Stimulated activated CD4-positive, alpha-beta T cell treated with anti-CD3 and anti-CD28 coated beads, Interleukin-4, amount 100 ng/mL, for 1 hour (primary cell): Measurements from ENCODE around the gene SLC16A9.
"Not testable (repeated sequence)": the region's sequence is repeated elsewhere in the genome, so short reads cannot be mapped to it uniquely, and the experiment has no call there.

Experiments
- DNase-seq: peaks from one replicate; pipeline ENCODE4 v3.0.0-alpha.2; 2020

SLC16A9 gene

DNA sequence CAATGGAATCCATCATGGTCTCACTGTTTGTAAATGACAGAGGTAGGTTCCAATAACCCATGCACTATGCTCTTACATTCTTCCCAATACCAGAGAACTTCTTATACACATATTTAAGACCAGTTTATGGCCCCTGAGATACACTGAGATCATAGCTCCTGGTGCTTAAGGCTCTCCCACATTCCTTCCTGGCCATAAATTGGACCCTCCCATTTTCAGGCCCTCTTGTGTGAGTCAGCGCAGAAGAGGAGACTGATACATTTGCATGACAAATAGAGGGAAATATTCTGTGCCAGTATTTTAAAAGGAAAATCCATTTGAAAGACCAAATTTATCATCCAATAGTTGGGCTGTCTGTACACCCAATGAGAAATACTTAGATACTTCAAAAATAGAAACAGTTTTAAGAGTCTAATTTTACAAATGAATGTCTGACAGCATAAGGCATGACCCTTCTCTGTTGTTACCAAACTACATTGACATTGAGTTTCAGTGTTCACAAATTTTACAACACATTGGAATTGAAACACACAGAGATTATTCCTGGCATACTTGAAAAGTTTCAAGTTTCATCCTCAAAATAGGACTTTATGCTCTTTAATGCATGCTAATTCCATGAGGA is 35.3 kb downstream of the SLC16A9 start:
- DNase-seq = no peak

DNA sequence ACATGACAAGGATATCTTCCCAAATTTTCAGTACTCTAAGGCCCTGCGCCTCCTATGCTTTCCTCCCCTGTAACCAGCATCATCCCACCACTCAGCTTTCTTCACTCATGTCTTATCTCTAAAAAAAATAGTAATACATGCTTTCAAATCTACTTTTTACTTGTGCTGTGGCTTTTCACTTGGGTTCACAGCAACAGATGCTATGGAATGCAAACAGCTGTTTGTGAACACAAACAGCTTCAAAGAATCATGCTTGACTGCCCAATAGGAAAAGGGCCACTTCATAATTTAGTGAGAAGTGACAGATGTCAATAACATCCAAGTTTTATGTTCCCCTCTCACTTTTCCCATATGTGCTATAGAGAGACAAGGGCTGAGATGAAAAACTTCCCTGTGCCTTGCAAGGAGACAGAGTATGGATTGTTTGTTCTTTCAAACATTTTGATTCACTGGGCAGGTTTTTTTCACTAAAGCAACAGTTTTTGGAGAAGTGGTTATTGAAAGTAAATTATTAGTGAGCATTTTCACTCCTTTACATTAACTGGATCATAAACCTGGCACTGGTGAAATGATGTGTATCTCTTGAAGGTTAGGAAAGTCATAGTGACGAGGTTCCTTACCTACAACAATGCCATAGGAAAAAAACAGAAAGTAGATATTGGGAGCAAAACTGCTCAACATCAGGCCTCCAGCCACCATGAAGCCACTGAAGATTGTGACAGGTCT is 37.3 kb downstream of the SLC16A9 start:
- DNase-seq = no peak

DNA sequence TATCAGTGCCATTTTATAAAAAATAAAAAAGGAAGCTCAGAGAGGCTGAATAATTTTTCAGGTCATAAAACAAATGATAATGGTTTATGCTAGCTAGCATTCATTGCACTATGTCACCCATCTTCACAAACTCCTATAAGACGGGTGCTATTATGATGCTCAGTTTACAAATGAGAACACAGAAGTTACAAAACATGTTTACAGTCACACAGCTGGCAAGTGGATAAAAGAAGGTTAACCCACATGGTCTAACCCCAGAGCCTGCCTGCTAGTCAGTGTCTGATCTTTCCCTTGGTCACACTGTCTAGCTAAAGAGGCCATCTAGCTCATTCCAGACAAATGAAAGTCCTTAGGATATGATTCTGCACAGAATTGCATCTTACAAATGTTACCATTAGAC is 39.4 kb downstream of the SLC16A9 start:
- no peak for DNase-seq

DNA sequence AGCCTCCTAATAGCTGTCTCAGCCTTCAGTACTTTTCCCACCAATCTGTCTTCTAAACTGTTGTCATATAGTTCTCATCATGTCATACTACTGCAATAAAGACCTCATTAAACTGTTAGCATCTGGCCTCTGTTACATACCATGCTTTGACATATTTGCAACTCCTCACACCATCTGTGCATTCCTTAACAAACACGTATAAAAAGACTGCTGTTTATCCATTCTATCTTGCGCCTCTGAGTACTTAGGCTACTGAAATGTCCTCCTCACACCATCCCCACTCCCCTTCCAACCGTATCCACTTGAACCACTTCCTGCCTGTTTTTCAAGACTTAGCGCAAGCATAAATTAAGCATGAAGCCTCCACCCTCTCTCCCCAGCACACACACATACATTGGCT is 41.6 kb downstream of the SLC16A9 start:
- DNase-seq = no peak

DNA sequence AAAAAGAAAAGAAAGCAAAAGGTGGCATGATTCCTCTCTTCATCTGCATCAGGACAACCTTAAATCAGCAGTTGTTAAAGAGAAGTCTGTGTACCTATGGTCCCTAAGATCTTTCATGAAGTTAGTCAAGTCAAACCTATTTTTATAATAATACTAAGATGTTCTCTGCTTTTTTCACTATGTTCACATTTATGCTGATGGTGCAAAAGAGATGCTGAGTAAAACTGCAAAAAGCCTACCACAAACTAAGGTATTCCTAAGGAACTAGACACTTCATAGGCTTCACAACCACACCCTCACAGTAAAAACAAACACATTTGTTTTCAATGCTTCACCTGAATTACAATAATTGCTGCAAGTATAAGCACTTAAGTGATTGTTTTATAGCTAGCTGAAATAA is 43.3 kb downstream of the SLC16A9 start:
- no peak for DNase-seq

DNA sequence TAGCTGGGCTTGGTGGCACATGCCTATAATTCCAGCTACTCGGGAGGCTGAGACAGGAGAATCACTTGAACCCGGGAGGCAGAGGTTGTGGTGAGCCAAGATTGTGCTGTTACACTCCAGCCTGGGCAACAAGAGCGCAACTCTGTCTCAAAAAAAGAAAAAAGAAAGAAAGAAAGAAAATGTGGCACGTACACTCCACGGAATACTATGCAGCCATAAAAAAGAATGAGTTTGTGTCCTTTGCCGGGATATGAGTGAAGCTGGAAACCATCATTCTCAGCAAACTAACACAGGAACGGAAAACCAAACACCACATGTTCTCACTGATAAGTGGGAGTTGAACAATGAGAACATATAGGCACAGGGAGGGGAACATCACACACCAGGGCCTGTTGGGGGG is 46.4 kb downstream of the SLC16A9 start:
- not testable (repeated sequence) for DNase-seq

DNA sequence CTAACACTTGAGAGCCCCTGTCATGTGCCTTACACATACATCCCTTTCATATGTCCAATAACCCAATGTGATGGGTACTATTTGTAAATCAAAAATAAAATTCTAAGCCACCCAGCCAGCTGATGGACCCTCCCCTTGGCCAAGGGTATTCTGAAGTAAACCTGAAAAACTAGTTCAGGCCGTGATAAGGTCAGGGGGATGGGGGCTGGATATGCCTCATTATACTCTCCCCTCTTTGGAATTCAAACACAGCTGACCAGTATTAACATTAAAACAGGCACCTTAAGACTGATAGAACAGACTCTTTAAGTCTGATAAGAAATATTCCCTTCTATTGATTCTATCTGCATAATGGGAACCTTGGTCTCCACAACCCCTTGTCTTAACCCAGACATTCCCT is 51.9 kb downstream of the SLC16A9 start:
- DNase-seq = no peak

DNA sequence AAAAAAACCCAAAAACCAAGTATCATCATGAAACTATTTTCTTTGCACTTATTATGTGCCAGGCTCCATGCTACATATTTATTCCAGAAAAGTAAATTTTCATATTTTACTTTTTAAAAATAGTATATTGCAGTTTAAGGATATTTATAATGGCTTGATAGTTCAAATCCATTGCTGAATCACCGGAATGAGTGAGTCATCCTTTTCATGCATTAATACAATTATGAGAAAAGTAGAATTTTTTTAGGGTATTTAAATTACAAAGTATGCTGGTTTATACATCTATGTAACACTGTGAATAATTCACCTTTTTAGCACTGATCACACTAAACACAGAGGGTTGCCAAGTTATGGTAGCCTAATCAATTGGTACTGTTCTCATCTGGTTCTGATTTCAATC is 54.3 kb downstream of the SLC16A9 start:
- no peak for DNase-seq

DNA sequence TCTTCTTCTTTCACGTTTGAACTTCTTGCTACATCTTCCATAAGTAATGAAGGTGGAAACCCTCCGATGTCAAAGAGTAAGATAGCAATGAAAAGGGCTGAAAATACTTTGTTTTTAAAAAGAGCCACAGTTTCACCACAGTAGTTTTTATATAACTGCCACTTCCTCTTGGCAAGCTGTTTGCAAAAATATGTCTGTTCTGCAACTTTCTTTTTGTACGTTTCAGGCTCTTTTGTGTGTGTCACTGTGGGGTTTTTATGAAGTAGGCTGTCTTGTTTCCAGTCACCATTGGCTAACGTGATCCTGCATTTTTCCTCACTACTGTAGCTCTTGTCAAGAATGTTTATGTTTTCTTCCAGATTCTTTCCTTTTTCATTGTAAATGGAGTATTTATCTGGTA is 55.6 kb downstream of the SLC16A9 start:
- DNase-seq = no peak

DNA sequence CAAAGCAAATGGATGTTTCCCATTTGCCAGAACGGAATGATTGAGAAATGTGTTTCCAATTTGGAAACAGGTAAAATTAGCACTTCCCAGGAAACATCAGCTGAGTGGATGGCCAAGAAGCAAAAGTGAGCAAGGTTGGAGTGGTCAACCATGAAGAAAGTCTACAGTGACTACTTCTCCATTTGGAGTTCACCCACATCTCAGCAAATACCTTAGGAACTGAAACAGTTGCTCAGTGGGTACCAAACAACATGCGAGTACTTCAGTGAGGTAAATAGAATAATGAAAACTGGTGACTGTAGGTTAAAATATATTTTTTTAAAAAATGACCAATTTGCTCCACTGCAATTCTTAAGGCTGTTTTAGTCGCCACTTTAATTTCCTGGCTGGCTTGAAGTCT is 57.7 kb downstream of the SLC16A9 start:
- DNase-seq = no peak

DNA sequence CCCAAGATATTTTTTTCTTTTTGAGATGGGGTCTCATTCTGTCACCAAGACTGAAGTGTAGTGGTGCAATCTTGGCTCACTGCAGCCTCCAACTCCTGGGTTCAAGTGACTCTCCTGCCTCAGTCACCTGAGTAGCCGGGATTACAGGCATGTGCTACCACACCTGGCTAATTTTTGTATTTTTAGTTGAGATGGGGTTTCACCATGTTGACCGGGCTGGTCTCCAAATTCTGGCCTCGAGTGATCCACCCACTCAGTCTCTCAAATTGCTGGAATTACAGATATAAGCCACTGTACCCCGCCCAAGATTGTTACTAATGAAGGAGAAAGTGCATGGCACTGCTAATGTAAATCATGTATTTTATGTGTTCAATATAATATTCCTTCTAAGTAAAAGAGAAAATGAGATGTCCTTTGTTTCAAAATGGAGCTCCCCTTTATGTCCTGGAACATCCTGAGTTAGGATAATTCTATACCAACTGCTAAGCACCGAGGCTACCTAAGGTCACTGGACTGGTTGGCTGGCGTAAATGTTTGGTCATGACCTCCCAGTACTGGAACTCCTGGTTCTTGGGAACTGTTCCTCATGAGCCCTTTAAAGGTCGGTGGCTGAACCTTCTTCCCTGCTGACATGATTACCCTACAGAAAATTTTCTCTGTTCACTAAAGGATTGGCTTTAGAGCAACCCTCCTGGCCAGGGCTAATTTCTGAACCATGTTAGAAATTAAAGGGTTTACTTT is 59.9 kb downstream of the SLC16A9 start:
- no peak for DNase-seq

DNA sequence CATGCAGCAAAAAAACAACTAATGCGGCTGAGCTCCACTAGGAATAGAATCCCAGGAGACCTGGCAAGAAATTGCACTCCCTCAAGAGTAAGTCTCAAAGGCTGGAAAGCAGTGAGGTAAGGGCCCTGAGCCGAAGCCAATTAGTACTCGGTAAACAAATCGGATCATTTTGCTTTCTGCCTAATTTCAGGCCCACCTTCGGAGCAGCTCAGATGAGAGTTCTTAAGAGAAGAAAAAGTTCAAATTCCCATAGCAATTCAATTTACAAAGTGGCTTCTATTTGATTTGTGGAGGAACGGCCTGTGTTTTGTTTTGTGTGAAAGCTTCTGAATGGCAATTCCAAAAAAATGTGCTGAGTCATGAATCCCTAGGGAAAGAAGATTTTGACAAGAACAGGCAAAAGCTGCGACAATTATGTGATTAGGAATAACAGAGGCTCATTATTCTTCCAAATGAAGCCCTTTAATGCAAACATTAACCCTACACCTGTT is 60.9 kb downstream of the SLC16A9 start:
- DNase-seq = no peak

DNA sequence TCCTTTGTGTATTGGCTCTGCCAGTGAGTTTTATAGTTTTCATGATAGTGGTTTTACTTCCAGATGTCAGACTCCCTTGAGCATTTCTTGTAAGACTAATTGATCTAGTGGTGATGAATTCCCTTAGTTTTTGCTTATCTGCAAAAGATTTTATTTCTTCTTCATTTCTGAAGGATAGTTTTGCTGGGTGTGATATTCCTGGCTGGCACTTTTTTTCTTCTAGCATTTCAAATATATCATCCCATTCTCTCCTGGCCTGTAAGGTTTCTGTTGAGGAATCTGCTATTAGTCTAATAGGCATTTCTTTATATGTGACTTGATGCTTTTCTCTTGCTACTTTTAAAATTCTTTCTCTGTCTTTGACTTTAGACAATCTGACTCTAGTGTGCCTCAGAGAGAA is 64.8 kb downstream of the SLC16A9 start:
- no peak for DNase-seq

DNA sequence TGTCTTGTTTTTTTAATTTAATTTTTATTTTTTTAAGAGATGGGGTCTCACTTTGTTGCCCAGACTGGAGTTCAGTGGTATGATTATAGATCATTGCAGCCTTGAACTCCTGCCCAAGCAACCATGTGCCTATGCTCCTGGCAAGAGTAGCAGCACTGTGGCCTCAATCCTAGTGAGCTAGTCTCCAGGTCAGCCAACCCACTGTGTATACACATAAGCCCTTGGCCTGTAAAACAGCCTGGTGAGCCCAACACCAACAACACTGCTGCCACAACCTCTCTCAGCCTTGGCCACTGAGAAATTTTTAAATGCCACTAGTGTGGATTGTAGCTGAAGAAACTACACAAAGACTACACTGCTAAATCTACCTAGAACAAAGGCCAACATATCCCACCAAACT is 68.0 kb downstream of the SLC16A9 start:
- DNase-seq = not testable (repeated sequence)

DNA sequence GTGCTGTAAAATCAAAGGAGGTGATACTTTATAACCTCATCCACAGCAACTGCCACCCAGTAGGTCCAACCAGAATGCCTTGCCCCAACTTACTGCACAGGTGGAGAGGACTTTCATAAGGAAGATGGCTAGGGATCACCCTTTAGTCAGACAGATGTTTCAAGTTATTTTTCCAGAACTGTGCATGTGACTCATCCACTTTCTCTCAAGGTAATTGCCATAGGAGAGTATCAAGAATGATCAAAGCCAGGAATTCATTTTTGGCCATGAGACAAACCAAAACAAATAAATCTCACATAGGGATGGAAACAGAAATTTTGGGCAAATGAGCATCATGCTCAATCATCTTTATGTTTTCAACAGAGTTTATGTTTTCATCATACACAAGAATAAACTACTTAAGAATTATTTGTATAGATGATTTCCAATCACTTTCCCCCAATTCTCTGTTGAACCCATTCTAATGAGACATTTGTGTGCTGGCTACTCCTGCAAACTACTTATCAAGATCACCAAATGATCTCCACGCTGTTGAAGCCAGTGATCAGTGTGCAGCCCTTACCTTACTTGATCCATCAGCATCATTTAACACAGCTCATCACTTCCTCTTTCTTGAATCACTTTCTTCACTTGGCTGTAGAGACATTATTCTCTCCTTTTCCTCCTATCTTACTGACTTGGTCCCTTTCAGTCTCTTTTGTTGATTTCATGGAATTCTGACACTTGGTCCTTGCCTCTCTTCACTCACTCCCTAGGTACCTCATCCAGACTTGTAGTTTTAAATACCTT is 74.0 kb downstream of the SLC16A9 start:
- no peak for DNase-seq

DNA sequence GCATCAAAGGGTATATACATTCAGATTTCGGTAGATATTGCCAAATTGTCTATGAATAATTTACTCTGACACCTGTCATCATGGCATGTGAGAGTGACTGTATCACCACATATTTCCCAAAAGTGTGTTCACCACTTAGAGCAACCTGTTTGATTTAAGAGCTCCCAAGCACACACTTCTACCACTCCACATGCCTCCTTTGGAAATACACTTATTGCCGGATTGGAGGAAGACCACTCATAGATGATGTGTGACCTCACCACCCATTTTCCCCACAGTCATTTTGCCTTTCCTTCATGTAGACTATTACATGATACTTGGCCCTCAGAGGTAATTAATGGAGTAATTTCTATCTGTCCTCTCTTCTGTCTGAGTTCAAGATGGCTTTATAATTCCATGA is 75.5 kb downstream of the SLC16A9 start:
- no peak for DNase-seq

DNA sequence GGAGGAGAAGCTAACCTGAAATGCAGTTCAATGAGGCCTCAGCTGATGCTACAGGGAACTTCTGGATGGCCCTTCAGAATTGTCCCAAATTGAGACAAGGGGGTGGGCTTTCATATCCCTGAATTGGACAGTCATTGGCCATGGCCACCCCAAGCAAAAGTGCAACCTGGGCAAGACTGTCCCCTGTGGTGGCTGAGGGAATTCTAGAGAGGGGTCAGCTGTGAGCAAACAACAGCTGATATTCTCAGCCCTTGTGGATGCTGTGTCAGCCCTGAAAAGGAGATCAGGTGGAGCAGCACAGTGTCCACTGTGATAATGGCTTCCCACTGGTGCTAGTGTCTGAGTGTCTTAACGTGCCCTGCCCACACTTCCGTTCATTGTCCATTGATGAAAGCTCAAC is 76.6 kb downstream of the SLC16A9 start:
- no peak for DNase-seq

DNA sequence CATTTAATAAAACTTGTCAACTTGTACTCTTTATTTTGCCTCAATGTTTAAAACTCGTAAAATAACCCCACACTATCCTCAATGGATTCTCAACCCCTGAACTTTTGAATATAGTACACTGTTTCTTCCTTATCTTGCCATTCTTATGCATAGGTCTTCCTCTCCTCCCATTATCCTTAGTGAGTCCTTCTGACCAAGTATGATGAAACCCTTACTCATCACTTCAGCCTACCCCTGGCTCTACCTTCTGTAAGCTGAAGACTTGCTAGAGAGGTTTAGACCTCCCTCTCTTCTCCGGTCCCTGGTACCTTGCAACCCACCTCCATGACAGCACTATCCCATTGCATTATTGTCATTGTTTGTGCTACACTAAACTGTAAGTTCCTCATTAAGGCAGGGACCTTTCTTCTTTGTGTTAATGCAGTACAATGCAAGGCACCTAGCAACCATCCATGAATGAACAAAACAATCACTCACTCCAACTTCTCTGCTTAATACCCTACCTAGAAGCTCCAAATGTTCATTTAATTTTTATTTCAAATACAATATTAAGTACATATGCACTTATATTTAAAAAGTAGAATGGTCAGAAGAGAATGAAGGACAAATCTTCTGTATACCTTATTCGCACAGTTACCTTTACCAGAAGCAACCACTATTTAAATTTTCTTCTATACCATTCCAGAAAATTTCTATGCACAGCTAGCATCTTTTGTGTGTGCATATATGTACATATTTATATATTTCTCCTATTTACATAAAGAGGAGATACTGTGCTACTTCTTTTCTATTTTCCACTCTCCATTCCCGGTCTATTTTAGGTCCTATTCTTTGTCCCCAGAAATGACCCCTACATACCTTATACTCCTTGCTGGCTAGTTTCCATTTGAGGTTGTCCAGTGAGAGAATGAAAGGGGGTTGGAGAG is 77.5 kb downstream of the SLC16A9 start:
- DNase-seq = no peak

DNA sequence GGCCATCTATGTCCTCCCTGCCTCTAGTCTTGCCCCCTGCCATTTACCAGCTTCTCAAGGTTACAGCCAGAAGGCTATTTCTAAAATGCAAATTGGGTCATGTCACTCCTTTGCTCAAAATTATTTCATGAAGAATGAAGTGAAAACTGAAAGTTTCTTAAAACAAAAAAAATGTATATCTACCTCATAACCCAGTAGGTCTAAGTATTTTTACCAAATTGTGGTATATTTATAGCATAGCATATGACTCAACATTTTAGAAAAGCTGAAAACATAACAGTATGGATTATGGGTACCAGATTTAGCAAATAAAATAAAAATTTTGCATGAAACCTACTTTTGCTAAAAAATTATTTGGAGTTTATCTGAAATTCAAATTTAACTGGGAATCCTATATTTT is 78.4 kb downstream of the SLC16A9 start:
- DNase-seq = no peak

DNA sequence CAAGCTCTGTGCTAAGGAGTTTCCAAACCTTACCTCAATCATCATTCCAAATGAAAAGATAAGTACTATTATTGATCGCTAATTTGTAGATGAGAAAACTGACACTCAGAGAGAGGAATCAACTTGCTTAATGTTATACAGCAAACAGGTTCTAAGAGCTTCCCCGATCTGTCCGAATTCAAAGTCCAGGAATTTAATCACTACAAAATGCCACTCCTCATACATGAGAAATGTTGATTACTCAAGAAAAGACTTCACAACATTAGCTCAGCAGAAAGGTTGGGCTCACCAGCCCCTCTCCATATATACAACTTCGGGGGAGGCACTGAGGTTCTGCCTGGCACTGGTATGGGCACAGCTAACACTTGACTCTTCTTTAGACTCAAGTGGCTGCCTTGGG is 80.7 kb downstream of the SLC16A9 start:
- no peak for DNase-seq

DNA sequence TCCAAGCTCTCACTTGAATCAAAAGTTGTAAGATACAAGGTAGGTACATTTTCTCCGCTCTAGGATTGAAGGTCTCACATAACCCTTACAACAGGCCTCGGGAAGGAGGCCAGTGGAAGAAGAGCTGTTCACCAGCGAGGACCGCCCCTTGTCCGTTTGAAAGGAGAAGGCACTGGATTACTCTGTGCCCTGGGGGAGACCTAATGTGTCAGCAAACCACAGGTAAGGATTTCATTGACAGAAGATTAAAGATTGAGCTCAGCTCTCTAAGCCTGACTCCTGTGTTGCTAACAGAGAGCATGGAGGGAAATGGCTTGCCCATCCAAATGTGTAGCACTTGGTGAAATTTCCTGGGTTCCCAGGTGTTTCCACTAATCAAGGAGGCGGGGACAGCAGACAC is 81.2 kb downstream of the SLC16A9 start:
- DNase-seq = no peak

DNA sequence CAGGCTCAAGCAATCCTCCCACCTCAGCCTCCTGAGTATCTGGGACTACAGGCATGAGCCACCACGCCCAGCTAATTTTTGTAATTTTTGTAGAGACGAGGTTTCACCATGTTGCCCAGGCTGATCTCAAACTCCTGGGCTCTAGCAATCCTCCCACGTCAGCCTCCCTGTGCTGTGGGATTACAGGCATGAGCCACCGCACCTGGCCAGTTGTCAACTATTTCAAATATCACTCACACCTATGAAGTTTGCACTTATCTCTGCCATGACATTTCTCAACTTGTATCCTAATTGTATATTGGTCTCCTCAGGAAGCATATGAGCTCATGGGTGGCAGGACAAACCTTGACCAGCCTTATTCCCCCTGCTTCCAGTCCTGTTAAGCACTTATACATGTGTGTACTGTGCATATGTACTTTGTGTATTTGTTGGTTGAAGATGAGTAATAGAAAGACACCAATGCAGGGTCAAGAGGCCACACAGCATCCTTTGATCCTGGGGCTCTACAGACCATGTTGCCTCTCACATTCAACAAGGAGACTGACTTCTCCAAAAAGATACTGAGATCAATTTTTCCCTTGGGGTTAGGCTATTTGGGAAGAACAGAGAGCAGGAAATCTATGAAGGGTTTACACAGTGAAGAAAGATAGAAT is 82.2 kb downstream of the SLC16A9 start:
- no peak for DNase-seq
